Activated effector memory CD4-positive, alpha-beta T cell treated with anti-CD3 and anti-CD28 coated beads, Interleukin-2, amount 50 U/mL, for 16 hours (primary cell): ENCODE results near the gene CCNY.
"Not testable (repeated sequence)": the region's sequence is repeated elsewhere in the genome, so short reads cannot be mapped to it uniquely, and the experiment has no call there.

Experiments used
- DNase-seq: peaks from one replicate; pipeline ENCODE4 v3.0.0-alpha.2; 2020

Gene CCNY

GRCh38 chr10:35387768-35388167 is 51.5 kb downstream of the CCNY start:
- no peak for DNase-seq

- no peak for DNase-seq
Observed at GRCh38 chr10:35388197-35388596, 51.9 kb downstream of the CCNY start.

- DNase-seq = no peak
Observed at GRCh38 chr10:35388682-35389081, 52.4 kb downstream of the CCNY start.

GRCh38 chr10:35390161-35390840 is 54.0 kb downstream of the CCNY start:
- no peak for DNase-seq

- no peak for DNase-seq
Observed at GRCh38 chr10:35390843-35391152, 54.5 kb downstream of the CCNY start.

GRCh38 chr10:35391153-35391953 is 55.0 kb downstream of the CCNY start:
- DNase-seq = no peak

GRCh38 chr10:35391954-35392262 is 55.6 kb downstream of the CCNY start:
- no peak for DNase-seq

GRCh38 chr10:35392482-35393228 is 56.3 kb downstream of the CCNY start:
- DNase-seq = no peak

GRCh38 chr10:35394411-35394851 is 58.1 kb downstream of the CCNY start:
- DNase-seq = no peak

GRCh38 chr10:35394934-35395333 is 58.6 kb downstream of the CCNY start:
- no peak for DNase-seq

- DNase-seq = no peak
Observed at GRCh38 chr10:35396560-35397434, 60.5 kb downstream of the CCNY start.

- DNase-seq = no peak
Observed at GRCh38 chr10:35397953-35398352, 61.6 kb downstream of the CCNY start.

GRCh38 chr10:35398355-35398754 is 62.0 kb downstream of the CCNY start:
- DNase-seq = no peak

GRCh38 chr10:35398908-35399307 is 62.6 kb downstream of the CCNY start:
- no peak for DNase-seq

GRCh38 chr10:35399414-35400009 is 63.2 kb downstream of the CCNY start:
- no peak for DNase-seq

- no peak for DNase-seq
Observed at GRCh38 chr10:35400595-35401268, 64.4 kb downstream of the CCNY start.

GRCh38 chr10:35403491-35403890 is 67.2 kb downstream of the CCNY start:
- not testable (repeated sequence) for DNase-seq

GRCh38 chr10:35404077-35404476 is 67.8 kb downstream of the CCNY start:
- DNase-seq = not testable (repeated sequence)

GRCh38 chr10:35406003-35406630 is 69.8 kb downstream of the CCNY start:
- not testable (repeated sequence) for DNase-seq

- DNase-seq = not testable (repeated sequence)
Observed at GRCh38 chr10:35407696-35408095, 71.4 kb downstream of the CCNY start.

- no peak for DNase-seq
Observed at GRCh38 chr10:35409094-35409582, 72.8 kb downstream of the CCNY start.
